HepG2 (cell line): ENCODE results near the gene BCKDHA. TPM values are rescaled to one million over a fixed set of nuclear protein-coding genes. Genes with fewer than 3 reads are reported as not detected.

Source experiments
- AHR ChIP-seq: IDR thresholded peaks from 2 replicates; pipeline ENCODE4 v1.6.1; 2018; ENCODE audit warnings: missing genetic modification reagents, missing compliant biosample characterization
- NBN ChIP-seq: fragments of 450-650 bp; conservative IDR thresholded peaks from 2 replicates; pipeline ENCODE4 v1.6.1; 2017
- PHB2 ChIP-seq: fragments of 450-650 bp; IDR thresholded peaks from 2 replicates; pipeline ENCODE4 v1.6.1; 2018; ENCODE audit not compliant: partially characterized antibody
- U2AF1 ChIP-seq: fragments of 200-400 bp; formaldehyde crosslinking; optimal IDR thresholded peaks from 2 replicates; pipeline ENCODE3; 2017; ENCODE audit warnings: mild to moderate bottlenecking, low read depth, low read length
- ZBTB7B ChIP-seq: sonication (generic); formaldehyde crosslinking; IDR thresholded peaks from 2 replicates; pipeline ENCODE4 v1.4.0; 2020; ENCODE audit warnings: missing genetic modification reagents
- ZNF841 ChIP-seq: sonication (generic); formaldehyde crosslinking; IDR thresholded peaks from 2 replicates; pipeline ENCODE4 v1.8.1; 2023; ENCODE audit warnings: missing genetic modification reagents, borderline replicate concordance
- polyA plus RNA-seq, 8 experiments: library from polyadenylated mRNA; depleted of rRNA in 3 of 8; stranded (reverse) in 7 of 8; unstranded in 1 of 8; fragments of >200 nt; fragmentation: Illumina TruSeq in 4 of 8; extraction: Trizol in 4 of 8; gene quantifications; 2 replicates each; pipeline versions ENCODE4 v1.2.1 to v1.2.3, GENCODE V29; 2011 to 2016; ENCODE audit warnings: low read depth in 4 of 8, missing spikeins in 1 of 8, mixed read lengths in 1 of 8; ENCODE audit not compliant: insufficient read depth in 1 of 8
- total RNA-seq, 5 experiments: library from RNA; depleted of rRNA; stranded (reverse); fragments of >200 nt; fragmentation: Illumina TruSeq; extraction: Trizol; gene quantifications; 2 replicates each; pipeline ENCODE4 v1.2.3, GENCODE V29; 2016; ENCODE audit warnings: low read depth in 1 of 5
- TF ChIP-seq, protein P1 (sequence below), 2 experiments: fragments of 450-650 bp in 1 of 2; sonication (generic) in 1 of 2; formaldehyde crosslinking in 1 of 2; IDR thresholded peaks; 2 replicates each; pipeline versions ENCODE4 v1.6.1 to v1.8.0; 2016 to 2022; ENCODE audit warnings: antibody characterized with exemption in 1 of 2, mild to moderate bottlenecking in 1 of 2, missing genetic modification reagents in 1 of 2
- TF ChIP-seq, protein P2 (sequence below): sonication (generic); formaldehyde crosslinking; IDR thresholded peaks from 2 replicates; pipeline ENCODE4 v1.4.0; 2020; ENCODE audit warnings: low read depth, missing genetic modification reagents
- TF ChIP-seq, protein P3 (sequence below): sonication (generic); formaldehyde crosslinking; IDR thresholded peaks from 2 replicates; pipeline ENCODE4 v1.8.0; 2022; ENCODE audit warnings: mild to moderate bottlenecking, missing genetic modification reagents, borderline replicate concordance
- TF ChIP-seq, protein P4 (sequence below): sonication (generic); formaldehyde crosslinking; IDR thresholded peaks from 2 replicates; pipeline ENCODE4 v1.4.0; 2020; ENCODE audit warnings: missing genetic modification reagents

The BCKDHA gene
- total and polyA plus RNA-seq, 2 of the 13 experiments (the other 11 are each of a cell fraction or from before 2014, with no cell fraction given) = 11.8 to 31.5 TPM

DNA sequence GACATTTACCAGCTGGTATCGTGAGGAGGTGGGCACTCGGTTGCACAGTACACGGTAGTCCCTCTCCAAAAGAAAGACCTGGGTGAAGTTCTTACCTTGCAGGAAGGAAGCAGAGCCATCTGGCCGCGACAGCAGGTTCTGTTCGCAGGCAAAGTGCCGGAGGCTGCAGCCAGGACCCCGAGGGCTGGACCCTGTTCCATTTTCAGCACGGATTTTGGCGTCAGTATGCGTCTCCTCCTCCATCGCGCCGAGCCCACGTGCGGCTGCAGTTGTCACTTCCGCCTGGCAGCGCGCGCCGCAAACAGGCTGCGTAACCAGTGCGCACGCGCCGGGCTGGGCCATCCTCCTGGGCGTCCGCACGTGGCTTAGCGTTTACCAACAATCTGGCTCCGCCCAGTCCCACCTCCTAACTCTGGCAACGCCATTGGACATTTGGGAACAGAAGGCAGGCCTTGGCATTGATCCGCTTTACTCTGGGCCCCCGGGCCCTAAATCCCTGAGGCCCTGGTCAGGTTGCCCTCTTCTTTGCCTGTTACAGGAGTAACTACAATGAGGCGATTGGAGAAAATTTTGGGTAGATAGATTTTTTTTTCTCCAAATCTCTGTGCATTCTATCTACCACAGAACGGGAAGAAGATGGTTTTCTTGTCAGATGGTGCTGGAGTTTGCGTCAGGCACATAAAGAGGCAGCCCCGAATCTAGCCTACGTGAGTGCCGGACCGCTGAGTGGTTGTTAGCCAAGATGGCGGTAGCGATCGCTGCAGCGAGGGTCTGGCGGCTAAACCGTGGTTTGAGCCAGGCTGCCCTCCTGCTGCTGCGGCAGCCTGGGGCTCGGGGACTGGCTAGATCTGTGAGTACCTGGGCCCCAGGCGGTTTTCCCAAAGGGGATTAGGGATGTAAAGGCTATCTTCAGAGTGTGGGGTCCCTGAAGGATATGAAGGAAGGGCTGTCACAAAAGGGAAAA is at the start of gene BCKDHA, which contains the start of gene EXOSC5 (continued):
- TF ChIP-seq, protein P1, sequence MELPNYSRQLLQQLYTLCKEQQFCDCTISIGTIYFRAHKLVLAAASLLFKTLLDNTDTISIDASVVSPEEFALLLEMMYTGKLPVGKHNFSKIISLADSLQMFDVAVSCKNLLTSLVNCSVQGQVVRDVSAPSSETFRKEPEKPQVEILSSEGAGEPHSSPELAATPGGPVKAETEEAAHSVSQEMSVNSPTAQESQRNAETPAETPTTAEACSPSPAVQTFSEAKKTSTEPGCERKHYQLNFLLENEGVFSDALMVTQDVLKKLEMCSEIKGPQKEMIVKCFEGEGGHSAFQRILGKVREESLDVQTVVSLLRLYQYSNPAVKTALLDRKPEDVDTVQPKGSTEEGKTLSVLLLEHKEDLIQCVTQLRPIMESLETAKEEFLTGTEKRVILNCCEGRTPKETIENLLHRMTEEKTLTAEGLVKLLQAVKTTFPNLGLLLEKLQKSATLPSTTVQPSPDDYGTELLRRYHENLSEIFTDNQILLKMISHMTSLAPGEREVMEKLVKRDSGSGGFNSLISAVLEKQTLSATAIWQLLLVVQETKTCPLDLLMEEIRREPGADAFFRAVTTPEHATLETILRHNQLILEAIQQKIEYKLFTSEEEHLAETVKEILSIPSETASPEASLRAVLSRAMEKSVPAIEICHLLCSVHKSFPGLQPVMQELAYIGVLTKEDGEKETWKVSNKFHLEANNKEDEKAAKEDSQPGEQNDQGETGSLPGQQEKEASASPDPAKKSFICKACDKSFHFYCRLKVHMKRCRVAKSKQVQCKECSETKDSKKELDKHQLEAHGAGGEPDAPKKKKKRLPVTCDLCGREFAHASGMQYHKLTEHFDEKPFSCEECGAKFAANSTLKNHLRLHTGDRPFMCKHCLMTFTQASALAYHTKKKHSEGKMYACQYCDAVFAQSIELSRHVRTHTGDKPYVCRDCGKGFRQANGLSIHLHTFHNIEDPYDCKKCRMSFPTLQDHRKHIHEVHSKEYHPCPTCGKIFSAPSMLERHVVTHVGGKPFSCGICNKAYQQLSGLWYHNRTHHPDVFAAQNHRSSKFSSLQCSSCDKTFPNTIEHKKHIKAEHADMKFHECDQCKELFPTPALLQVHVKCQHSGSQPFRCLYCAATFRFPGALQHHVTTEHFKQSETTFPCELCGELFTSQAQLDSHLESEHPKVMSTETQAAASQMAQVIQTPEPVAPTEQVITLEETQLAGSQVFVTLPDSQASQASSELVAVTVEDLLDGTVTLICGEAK (IDR thresholded peaks at IDR 0.05) = no peak
- TF ChIP-seq, protein P1 (CRISPR knock-in tag; IDR thresholded peaks at IDR 0.05) = peak; percentile 26; the same call in 1 of the 2 replicates
- TF ChIP-seq, protein P2, sequence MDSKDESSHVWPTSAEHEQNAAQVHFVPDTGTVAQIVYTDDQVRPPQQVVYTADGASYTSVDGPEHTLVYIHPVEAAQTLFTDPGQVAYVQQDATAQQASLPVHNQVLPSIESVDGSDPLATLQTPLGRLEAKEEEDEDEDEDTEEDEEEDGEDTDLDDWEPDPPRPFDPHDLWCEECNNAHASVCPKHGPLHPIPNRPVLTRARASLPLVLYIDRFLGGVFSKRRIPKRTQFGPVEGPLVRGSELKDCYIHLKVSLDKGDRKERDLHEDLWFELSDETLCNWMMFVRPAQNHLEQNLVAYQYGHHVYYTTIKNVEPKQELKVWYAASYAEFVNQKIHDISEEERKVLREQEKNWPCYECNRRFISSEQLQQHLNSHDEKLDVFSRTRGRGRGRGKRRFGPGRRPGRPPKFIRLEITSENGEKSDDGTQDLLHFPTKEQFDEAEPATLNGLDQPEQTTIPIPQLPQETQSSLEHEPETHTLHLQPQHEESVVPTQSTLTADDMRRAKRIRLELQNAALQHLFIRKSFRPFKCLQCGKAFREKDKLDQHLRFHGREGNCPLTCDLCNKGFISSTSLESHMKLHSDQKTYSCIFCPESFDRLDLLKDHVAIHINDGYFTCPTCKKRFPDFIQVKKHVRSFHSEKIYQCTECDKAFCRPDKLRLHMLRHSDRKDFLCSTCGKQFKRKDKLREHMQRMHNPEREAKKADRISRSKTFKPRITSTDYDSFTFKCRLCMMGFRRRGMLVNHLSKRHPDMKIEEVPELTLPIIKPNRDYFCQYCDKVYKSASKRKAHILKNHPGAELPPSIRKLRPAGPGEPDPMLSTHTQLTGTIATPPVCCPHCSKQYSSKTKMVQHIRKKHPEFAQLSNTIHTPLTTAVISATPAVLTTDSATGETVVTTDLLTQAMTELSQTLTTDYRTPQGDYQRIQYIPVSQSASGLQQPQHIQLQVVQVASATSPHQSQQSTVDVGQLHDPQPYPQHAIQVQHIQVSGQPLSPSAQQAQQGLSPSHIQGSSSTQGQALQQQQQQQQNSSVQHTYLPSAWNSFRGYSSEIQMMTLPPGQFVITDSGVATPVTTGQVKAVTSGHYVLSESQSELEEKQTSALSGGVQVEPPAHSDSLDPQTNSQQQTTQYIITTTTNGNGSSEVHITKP (CRISPR knock-in tag) = peak; percentile 53; the same call in 1 of the 2 replicates
- no peak for TF ChIP-seq ZBTB7B (CRISPR knock-in tag)
- TF ChIP-seq U2AF1 = no peak
- TF ChIP-seq PHB2 = no peak
- no peak for TF ChIP-seq ZNF841
- TF ChIP-seq, protein P3, sequence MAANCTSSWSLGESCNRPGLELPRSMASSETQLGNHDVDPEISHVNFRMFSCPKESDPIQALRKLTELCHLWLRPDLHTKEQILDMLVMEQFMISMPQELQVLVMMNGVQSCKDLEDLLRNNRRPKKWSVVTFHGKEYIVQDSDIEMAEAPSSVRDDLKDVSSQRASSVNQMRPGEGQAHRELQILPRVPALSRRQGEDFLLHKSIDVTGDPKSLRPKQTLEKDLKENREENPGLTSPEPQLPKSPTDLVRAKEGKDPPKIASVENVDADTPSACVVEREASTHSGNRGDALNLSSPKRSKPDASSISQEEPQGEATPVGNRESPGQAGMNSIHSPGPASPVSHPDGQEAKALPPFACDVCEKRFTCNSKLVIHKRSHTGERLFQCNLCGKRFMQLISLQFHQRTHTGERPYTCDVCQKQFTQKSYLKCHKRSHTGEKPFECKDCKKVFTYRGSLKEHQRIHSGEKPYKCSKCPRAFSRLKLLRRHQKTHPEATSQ (CRISPR knock-in tag) = no peak
- TF ChIP-seq AHR = peak; percentile 50; the same call in 1 of the 2 replicates
- no peak for TF ChIP-seq NBN
- TF ChIP-seq, protein P4, sequence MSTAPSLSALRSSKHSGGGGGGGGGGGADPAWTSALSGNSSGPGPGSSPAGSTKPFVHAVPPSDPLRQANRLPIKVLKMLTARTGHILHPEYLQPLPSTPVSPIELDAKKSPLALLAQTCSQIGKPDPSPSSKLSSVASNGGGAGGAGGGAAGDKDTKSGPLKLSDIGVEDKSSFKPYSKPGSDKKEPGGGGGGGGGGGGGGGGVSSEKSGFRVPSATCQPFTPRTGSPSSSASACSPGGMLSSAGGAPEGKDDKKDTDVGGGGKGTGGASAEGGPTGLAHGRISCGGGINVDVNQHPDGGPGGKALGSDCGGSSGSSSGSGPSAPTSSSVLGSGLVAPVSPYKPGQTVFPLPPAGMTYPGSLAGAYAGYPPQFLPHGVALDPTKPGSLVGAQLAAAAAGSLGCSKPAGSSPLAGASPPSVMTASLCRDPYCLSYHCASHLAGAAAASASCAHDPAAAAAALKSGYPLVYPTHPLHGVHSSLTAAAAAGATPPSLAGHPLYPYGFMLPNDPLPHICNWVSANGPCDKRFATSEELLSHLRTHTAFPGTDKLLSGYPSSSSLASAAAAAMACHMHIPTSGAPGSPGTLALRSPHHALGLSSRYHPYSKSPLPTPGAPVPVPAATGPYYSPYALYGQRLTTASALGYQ (CRISPR knock-in tag) = no peak
